Amniotic epithelial cell (primary cell): Measurements from ENCODE around the gene FFAR3.
"Not testable (repeated sequence)": the region's sequence is repeated elsewhere in the genome, so short reads cannot be mapped to it uniquely, and the experiment has no call there.

ENCODE experiments used
- DNase-seq: peaks from one replicate; pipeline ENCODE4 v3.0.0-alpha.2; 2010; ENCODE audit warnings: low read depth

The FFAR3 gene

DNA sequence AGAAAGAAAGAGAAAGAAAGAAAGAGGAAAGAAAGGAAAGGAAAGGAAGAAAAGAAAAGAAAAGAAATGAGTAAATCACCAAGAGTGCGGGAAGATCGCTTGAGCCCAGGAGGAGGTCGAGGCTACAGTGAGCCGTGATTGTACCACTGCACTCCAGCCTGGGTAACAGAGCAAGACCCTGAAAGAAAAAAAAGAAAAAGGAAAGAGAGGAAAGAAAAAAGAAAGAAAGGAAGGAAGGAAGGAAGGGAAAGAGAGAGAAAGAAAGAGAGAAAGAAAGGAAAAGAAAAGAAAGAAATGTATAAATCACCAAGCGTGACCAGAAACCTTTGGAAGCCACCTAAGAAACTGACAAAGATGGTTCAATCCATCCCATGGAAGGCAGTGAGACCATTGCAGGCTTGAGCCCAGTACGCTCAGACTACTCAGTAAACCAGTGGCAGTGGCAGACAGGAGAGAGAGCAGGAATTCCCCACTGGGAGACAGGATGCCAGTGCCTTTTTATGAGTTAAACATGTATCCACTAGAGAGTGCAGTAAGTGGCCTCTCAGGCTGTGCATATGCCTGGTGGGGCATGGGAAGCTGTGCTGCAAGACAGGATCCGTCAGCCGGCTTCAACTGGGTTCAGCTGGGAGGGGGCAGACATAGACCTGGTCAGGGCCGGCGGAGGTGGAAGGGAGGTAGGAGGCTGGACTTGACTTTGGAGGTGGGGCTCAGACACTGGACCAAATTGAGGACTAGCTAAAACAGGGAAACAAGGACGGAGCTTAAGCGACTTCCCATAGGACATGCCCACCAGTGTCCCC lies 17.4 kb downstream of the FFAR3 start:
- DNase-seq, result no peak

GRCh38 chr19:35377656-35378055 lies 19.4 kb downstream of the FFAR3 start:
- DNase-seq, result no peak

DNA sequence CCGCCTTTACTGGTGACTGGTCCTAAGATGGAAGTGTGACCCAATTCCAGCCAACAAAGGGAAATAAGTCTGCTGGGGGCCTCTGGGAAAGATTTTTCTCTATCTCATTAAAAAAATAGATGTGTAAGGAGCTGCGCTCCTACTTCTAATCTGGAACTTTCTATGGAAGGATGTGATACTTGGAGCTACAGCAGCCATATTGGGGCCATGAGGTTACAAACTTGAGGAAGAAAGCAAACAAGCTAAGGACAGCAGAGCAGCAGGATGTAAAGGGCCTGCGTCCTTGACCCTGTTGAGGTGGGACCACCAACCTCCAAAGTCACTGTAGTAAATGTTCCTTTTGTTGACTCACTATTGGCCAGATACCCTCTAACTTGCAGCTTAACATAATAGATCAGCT lies 20.1 kb downstream of the FFAR3 start:
- DNase-seq, result no peak

DNA sequence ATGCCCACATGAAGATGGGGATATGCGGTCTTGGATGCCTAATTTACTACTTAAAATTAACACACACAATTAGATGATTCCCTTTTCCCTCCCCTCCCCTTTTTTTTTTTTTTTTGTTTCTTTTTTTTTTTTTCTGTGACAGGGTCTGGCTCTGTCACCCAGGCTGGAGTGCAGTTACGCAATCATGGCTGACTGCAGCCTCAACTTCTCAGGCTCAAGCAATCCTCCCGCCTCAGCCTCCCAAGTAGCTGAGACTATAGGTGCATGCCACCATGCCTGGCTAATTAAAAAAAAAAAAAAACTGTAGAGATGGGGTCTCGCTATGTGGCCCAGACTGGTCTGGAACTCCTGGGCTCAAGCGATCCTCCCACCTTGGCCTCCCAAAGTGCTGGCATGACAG lies 21.3 kb downstream of the FFAR3 start:
- not testable (repeated sequence) for DNase-seq

- no peak for DNase-seq
These were observed 21.7 kb downstream of the FFAR3 start for GRCh38 chr19:35379992-35380391.

DNA sequence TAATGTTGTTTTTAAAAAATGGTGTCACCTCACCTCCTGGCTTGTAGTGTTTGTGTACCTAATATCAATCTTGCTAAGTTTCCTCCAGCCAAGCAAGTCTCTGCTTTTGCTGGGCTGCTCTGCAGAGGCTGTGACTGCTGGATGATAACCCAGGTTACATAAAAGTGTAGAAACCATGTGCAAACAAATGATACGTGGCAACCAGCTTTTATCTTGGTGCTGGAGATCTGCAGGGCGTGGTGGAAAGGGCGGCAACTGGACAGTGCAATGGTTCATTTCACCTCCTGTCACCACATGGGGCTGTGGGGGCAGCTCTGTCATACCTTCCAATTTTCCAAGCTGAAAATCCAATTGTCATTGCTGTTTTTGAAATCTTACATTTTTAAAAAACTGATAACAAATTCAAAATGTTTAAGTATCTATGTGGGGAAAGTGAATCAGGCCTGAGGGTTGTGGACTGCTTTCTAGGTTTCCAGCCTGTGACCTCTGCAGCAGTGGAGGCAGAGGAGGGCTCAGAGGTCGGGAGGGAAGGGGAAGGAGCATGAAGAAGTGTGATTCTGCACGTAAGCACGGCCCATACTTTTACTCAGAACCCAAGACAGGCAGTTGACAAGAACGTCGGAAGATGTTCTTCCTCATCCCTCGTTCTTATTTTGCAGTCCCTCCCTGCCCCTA lies 22.3 kb downstream of the FFAR3 start:
- DNase-seq, result no peak

DNA sequence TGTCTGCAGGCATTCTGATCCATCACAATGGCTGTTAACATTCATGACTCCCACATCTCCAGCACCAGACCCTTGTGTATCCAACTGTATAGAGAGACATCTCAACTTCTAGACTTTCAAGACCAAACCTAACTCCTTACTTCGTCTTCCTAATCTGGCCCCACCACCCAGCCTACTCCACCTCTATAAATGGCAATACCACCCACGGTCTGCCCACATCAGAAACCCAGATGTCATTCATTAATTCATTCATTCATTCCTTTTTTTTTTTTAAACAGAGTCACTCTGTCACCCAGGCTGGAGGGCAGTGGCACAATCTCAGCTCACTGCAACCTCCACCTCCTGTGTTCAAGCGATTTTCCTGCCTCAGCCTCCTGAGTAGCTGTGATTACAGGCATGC lies 23.1 kb downstream of the FFAR3 start:
- DNase-seq, result no peak

DNA sequence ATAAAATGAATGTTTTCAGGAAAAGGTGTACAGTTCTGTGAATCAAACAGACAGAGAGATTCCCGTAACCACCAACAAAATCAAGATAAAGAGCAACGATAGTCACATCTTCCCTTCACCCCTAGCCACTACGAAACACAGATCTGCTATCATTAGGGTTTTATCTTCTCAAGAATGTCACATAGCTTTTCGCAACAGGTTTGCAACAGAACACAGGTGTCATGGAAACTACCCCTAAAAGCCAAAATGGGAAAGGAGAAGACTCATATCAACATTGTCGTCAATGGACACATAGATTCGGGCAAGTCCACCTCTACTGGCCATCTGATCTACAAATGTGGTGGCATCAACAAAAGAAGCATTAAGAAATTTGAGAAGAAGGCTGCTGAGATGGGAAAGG lies 23.7 kb downstream of the FFAR3 start:
- no peak for DNase-seq

- no peak for DNase-seq
These were observed 25.3 kb downstream of the FFAR3 start for GRCh38 chr19:35383536-35383935.

GRCh38 chr19:35388277-35389054 lies 30.2 kb downstream of the FFAR3 start:
- no peak for DNase-seq

DNA sequence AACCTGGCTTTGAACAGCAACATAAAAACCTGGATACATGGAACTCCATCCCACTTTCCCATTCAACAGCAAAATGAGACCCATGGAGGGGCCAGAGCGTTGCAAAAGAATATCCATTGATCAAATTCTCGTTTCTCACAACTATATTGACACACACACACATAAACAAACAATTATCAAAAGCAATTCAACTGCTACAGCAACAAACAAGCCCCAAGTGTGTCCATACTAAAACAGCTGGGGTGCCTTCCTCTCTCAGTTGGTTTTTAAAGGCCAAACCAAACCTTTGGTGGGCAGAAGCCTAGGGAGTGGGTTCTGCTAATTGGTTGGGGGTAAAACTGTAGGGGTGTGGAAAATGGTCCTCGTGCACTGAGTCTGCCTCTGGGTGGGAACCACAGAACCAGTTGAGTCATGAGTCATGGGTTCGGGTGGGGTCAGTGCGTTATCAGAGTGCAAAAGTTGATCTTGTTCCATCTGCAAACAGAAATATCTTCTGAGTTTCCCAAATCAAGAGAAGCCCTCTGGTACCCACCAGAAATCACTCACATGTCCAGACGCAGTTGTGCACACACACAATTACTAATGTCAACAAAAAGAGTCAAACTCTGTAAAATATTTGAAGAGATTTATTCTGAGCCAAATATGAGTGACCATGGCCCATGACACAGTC lies 31.1 kb downstream of the FFAR3 start:
- DNase-seq, result no peak

GRCh38 chr19:35392742-35393715 lies 34.8 kb downstream of the FFAR3 start:
- no peak for DNase-seq

- DNase-seq, result no peak
These were observed 37.3 kb downstream of the FFAR3 start for GRCh38 chr19:35395382-35396199.

DNA sequence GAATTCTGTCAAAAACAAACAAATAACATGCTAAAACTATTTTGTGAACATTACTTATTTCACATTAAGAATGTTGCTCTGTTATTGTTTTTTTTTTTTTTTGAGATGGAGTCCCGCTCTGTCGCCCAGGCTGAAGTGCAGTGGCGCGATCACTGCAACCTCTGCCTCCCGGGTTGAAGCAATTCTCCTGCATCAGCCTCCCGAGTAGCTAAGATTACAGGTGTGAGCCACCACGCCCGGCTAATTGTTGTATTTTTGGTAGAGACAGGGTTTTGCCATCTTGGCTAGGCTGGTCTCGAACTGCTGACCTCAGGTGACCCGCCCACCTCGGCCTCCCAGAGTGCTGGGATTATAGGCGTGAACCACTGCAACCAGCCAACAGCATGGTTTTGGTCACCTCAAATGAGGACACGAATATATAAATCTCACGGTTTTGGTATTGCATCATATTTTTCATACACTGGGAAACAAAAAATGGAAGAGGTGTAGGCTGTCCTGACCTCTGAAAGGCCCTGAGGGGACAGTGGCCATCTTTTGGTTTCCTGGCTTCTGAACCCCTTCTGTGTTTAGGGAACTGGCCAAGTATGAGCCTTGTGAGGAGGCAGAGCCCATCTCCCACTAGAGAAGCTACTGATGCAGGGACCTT lies 38.1 kb downstream of the FFAR3 start:
- DNase-seq, result no peak

DNA sequence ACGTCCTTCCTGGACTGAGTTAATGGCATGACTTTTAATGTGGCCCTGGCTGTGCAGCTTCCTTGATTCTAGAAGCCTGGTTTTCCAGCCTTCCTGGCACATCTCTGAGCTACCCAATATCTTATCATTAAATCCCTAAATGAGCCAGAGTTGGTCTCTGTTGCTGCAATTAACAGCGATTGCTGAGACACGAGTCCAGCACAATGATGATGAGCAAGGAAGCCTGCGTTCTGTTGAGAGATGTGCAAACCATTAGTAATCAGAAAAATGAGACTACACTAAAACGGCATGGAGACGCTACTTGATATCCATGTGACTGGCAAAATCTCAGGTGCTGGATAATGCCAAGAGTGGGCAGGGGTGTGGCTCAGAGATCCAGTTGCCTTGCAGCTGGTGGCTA lies 38.8 kb downstream of the FFAR3 start:
- no peak for DNase-seq

DNA sequence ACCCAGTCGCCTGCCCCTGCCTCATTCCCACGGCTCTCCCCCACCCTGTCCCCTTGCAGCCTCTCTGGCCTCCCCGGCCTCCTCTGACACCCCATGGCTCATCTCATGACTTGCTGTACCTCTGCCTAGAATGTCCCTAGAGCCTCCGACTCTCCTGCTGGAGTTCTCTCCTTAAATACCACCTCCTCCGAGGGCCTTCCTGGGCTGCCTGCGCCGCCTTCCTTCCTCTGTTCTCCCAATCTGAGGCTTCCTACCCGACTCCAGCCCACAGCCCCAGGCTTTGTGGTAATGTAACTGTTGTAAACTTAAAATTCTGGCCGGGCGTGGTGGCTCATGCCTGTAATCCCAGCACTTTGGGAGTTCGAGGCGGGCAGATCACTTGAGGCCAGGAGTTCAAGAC lies 40.3 kb downstream of the FFAR3 start:
- no peak for DNase-seq

DNA sequence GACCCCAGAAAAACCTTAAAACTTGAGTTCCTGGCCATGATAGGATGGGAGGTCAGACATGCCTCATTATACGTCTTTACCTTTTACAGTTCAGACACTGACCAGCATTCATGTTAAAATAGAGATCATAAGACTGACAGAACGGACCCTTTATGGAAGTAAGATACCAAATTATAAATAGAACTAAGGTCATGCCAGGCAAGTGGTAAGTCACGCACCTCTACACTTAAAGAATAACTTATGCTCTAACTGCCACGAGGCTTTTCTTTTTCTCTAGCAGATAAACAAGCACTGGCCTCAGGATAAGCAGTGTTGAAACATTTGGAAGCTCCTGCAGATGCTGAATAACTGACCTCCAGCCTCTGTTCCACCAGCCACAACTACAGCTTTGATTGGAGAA lies 41.0 kb downstream of the FFAR3 start:
- DNase-seq, result no peak

DNA sequence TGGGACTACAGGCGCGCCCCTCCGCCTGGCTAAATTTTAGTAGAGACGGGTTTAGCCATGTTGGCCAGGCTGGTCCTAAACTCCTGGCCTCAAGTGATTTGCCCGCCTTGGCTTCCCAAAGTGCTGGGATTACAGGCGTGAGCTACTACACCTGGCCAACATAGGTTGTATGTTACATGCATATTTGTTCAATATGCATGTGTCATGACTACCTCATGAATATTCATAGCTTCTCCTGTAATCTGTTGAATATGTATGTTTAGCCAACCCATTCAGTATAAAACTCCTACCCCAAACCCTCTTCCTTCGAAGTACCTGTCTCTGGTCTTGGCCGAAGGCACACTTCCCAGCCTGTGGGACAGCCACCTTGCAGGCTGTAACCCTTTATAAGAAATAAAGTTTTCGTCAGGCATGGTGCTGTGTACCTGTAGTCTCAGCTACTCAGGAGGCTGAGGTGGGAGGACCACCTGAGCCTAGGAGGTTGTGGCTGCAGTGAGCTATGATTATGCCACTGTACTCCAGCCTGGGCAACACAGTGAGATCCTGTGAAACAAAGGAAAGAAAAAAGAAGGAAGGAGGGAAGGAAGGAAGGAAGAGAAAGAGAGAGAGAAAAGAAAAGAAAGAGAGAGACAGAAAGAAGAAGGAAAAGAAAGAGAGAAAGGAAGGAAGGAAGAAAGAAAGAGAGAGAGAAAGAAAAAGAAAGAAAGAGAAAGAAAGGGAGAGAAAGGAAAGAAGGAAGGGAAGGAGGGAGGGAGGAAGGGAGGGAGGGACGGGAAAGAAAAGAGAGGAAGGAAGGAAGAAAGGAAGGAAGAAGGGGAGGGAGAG lies 41.9 kb downstream of the FFAR3 start:
- DNase-seq, result no peak

GRCh38 chr19:35400773-35401100 lies 42.5 kb downstream of the FFAR3 start:
- DNase-seq, result no peak
